HCT116 (cell line): Measurements from ENCODE around the gene IFT122. TPM values are rescaled to one million over a fixed set of nuclear protein-coding genes. Genes with fewer than 3 reads are reported as not detected.

Experiments used
- ATAC-seq: fragments of 200-7000 bp; cut with Tn5 transposase; 2 replicates; pipeline ENCODE4 v1.9.1; 2020; ENCODE audit warnings: mild to moderate bottlenecking, moderate library complexity
- BruUV-seq: library from RNA; stranded (reverse); fragments of 400-500 nt; replicated peaks from 2 replicates; lab custom pipeline; 2021; lab: Mats Ljungman, UMichigan
- CTCF ChIA-PET: fragments of 300-600 bp; sonication (Branson Sonifier 250); formaldehyde crosslinking; loops from one replicate; lab custom pipeline; 2021; ENCODE audit warnings: antibody characterized with exemption; lab: Charles Lee
- POLR2A ChIA-PET: fragments of 300-600, 350-600 bp; sonication (Branson Sonifier 250); formaldehyde crosslinking; loops from one replicate; lab custom pipeline; 2021; ENCODE audit warnings: antibody characterized with exemption; lab: Charles Lee
- RAD21 ChIA-PET, 2 experiments: fragments of 300-600 bp; sonication (Branson Sonifier 250); formaldehyde crosslinking; loops; one replicate each; lab custom pipeline; 2023; ENCODE audit warnings: low total read pairs in 2 of 2; ENCODE audit not compliant: uncharacterized antibody in 2 of 2, unreplicated experiment in 2 of 2, low non-redundant PET in 1 of 2; lab: Charles Lee
- DNase-seq: peaks from one replicate; pipeline ENCODE4 v3.0.0-alpha.2; 2010; ENCODE audit warnings: low read depth, low spot score
- H2AFZ ChIP-seq: fragments of 200-600 bp; shearing (Covaris generic), sonication (generic); 2 replicates; pipeline ENCODE4 v1.6.1; 2017; ENCODE audit warnings: low read depth, mixed run types, mixed read lengths, antibody characterized with exemption, low read length; ENCODE audit not compliant: poor library complexity, severe bottlenecking
- H3K27ac ChIP-seq: 2 replicates; pipeline ENCODE4 v1.5.1; 2012; ENCODE audit warnings: low read depth, low read length
- H3K27me3 ChIP-seq: fragments of 200-600 bp; sonication (generic); 2 replicates; pipeline ENCODE4 v1.6.1; 2016; ENCODE audit warnings: mixed run types, low read length, mixed read lengths; ENCODE audit not compliant: insufficient read depth
- H3K36me3 ChIP-seq, 2 experiments: fragments of 200-500 bp in 1 of 2; fragments of 200-600 bp in 1 of 2; sonication (Bioruptor generic) in 1 of 2; sonication (generic) in 1 of 2; 2 replicates each; pipeline versions ENCODE4 v1.5.1 to v1.6.1; 2014 to 2016; ENCODE audit warnings: low read length in 2 of 2, inconsistent platforms in 1 of 2, mixed read lengths in 1 of 2, mixed run types in 1 of 2; ENCODE audit not compliant: insufficient read depth in 2 of 2, control insufficient read depth in 1 of 2
- H3K4me1 ChIP-seq, 2 experiments: fragments of 200-600 bp in 1 of 2; sonication (generic) in 1 of 2; 2 replicates each; pipeline versions ENCODE4 v1.5.1 to v1.6.1; 2012 to 2017; ENCODE audit warnings: low read length in 2 of 2, inconsistent platforms in 1 of 2, mild to moderate bottlenecking in 1 of 2, mixed read lengths in 1 of 2, mixed run types in 1 of 2, moderate library complexity in 1 of 2; ENCODE audit not compliant: insufficient read depth in 2 of 2, control insufficient read depth in 1 of 2
- H3K4me2 ChIP-seq: fragments of 200-600 bp; sonication (generic); 2 replicates; pipeline ENCODE4 v1.6.1; 2017; ENCODE audit warnings: mixed run types, low read length, mixed read lengths
- H3K4me3 ChIP-seq, 2 experiments: fragments of 200-600 bp in 1 of 2; sonication (generic) in 1 of 2; replicated peaks in 1 of 2; 2 replicates each; pipeline ENCODE4 v1.5.1; 2011 to 2016; ENCODE audit warnings: low read length in 2 of 2, control low read depth in 1 of 2, low read depth in 1 of 2, mild to moderate bottlenecking in 1 of 2, mixed read lengths in 1 of 2, mixed run types in 1 of 2
- H3K79me2 ChIP-seq: fragments of 200-600 bp; sonication (generic); 2 replicates; pipeline ENCODE4 v1.6.1; 2017; ENCODE audit warnings: mild to moderate bottlenecking, mixed run types, low read length, moderate library complexity, mixed read lengths; ENCODE audit not compliant: insufficient read depth
- H3K9ac ChIP-seq: fragments of 200-600 bp; sonication (generic); 2 replicates; pipeline ENCODE4 v1.6.1; 2016; ENCODE audit warnings: low read length, mixed read lengths
- H3K9me2 ChIP-seq: fragments of 200-600 bp; sonication (generic), shearing (Covaris generic); 2 replicates; pipeline ENCODE4 v1.6.1; 2017; ENCODE audit warnings: mixed run types, mild to moderate bottlenecking, moderate library complexity; ENCODE audit not compliant: insufficient read depth
- H3K9me3 ChIP-seq, 2 experiments: fragments of 200-500 bp in 1 of 2; fragments of 200-600 bp in 1 of 2; sonication (Bioruptor generic) in 1 of 2; sonication (generic) in 1 of 2; 2 replicates each; pipeline ENCODE4 v1.6.1; 2014 to 2017; ENCODE audit warnings: low read length in 2 of 2, mixed read lengths in 2 of 2, inconsistent platforms in 1 of 2, low read depth in 1 of 2, mild to moderate bottlenecking in 1 of 2, mixed run types in 1 of 2, moderate library complexity in 1 of 2; ENCODE audit not compliant: control insufficient read depth in 1 of 2, insufficient read depth in 1 of 2
- H4K20me1 ChIP-seq: fragments of 200-600 bp; sonication (generic), shearing (Covaris generic); 2 replicates; pipeline ENCODE4 v1.6.1; 2017; ENCODE audit warnings: mixed run types, mild to moderate bottlenecking, moderate library complexity; ENCODE audit not compliant: insufficient read depth
- CBX3 ChIP-seq: IDR thresholded peaks from 2 replicates; pipeline ENCODE4 v1.6.1; 2012; ENCODE audit warnings: low read depth
- CEBPB ChIP-seq: IDR thresholded peaks from 2 replicates; pipeline ENCODE4 v1.6.1; 2012; ENCODE audit warnings: low read depth
- ELF1 ChIP-seq: IDR thresholded peaks from 2 replicates; pipeline ENCODE4 v1.6.1; 2012; ENCODE audit warnings: low read depth, borderline replicate concordance
- EZH2phosphoT487 ChIP-seq: fragments of 200-600 bp; IDR thresholded peaks from 2 replicates; pipeline ENCODE4 v1.6.1; 2018; ENCODE audit warnings: antibody characterized with exemption, borderline replicate concordance
- FOSL1 ChIP-seq: IDR thresholded peaks from 2 replicates; pipeline ENCODE4 v1.6.1; 2012; ENCODE audit warnings: low read depth
- JUND ChIP-seq: IDR thresholded peaks from 2 replicates; pipeline ENCODE4 v1.6.1; 2012
- POLR2A ChIP-seq: IDR thresholded peaks from 2 replicates; pipeline ENCODE4 v1.7.0; 2011; ENCODE audit warnings: borderline replicate concordance; ENCODE audit not compliant: insufficient read depth, insufficient read length; ENCODE audit errors: extremely low read depth
- POLR2AphosphoS5 ChIP-seq: IDR thresholded peaks from 2 replicates; pipeline ENCODE4 v1.6.1; 2011; ENCODE audit warnings: mild to moderate bottlenecking, low read depth, low read length, moderate library complexity
- RAD21 ChIP-seq: IDR thresholded peaks from 2 replicates; pipeline ENCODE4 v1.6.1; 2012; ENCODE audit warnings: low read depth, mild to moderate bottlenecking
- SIN3A ChIP-seq: IDR thresholded peaks from 2 replicates; pipeline ENCODE4 v1.6.1; 2012; ENCODE audit warnings: low read depth
- SRF ChIP-seq: IDR thresholded peaks from 2 replicates; pipeline ENCODE4 v1.6.1; 2012; ENCODE audit warnings: low read depth
- TCF7L2 ChIP-seq: IDR thresholded peaks from 2 replicates; pipeline ENCODE4 v1.7.0; 2011; ENCODE audit warnings: borderline replicate concordance, inconsistent platforms; ENCODE audit not compliant: insufficient read depth, insufficient read length; ENCODE audit errors: extremely low read depth
- YY1 ChIP-seq: IDR thresholded peaks from 2 replicates; pipeline ENCODE4 v1.6.1; 2011; ENCODE audit warnings: low read length, low read depth, moderate library complexity, mild to moderate bottlenecking; ENCODE audit not compliant: insufficient replicate concordance; ENCODE audit errors: extremely low read depth
- ZFX ChIP-seq: fragments of 450-650 bp; IDR thresholded peaks from 2 replicates; pipeline ENCODE4 v1.6.1; 2017
- ZNF274 ChIP-seq: fragments of 200-500 bp; sonication (Bioruptor generic); IDR thresholded peaks from 2 replicates; pipeline ENCODE4 v1.6.1; 2014; ENCODE audit warnings: mild to moderate bottlenecking, low read depth, low read length, inconsistent platforms
- intact Hi-C: fragments of 100-400 bp; cut with micrococcal nuclease; formaldehyde crosslinking; loops from 2 replicates; pipeline ENCODE4 v1.10.0; 2022
- total RNA-seq: library from RNA; stranded (reverse); gene quantifications from one replicate; pipeline ENCODE4 v1.2.1, GENCODE V29; 2021; ENCODE audit not compliant: unreplicated experiment
- TF ChIP-seq, protein P1 (sequence below), 3 experiments: fragments of 200-600 bp in 1 of 3; sonication (generic) in 1 of 3; IDR thresholded peaks in 2 of 3; conservative IDR thresholded peaks in 1 of 3; 2 replicates each; pipeline ENCODE4 v1.5.1; 2012 to 2017; ENCODE audit warnings: low read depth in 2 of 3, low read length in 2 of 3, antibody characterized with exemption in 1 of 3, borderline replicate concordance in 1 of 3, control low read depth in 1 of 3, mild to moderate bottlenecking in 1 of 3, mixed read lengths in 1 of 3, mixed run types in 1 of 3, moderate library complexity in 1 of 3; ENCODE audit not compliant: insufficient read depth in 1 of 3
- TF ChIP-seq, protein P2 (sequence below): IDR thresholded peaks from 2 replicates; pipeline ENCODE4 v1.6.1; 2012; ENCODE audit warnings: low read depth
- TF ChIP-seq, protein P3 (sequence below): IDR thresholded peaks from 2 replicates; pipeline ENCODE4 v1.6.1; 2012

The IFT122 gene
- total RNA-seq, 1 experiment from 2014 or later = 21.4 TPM

DNA sequence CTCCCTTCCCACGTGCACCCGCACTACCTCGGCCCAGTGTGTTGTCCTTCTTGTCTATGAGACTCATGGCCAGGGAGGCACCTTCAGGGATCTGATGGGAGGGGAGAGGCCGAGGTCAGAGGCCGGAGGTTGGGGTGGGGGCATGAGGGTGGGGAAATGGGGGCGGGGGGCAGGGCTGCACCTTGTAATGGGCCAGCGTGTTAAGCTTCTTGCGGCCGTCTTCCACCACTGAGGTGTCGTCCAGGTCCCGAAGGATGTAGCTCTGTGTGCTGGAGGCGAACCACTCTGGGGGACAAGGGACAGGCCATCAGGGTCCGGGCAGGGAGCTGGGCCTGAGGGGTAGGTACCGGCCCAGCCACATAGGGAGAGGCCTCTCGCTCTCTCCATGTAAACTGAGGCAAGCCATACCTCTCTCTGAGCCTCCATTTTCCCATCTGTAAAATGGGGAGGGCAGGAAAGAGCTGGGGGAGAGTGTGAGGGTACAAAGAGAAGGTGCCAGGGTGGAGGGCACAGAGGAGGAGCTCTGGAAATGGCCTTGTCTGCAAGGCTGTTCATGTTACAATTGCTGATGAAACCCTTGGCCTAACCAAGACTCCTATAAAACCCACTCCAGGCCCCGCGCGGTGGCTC, 121.7 kb downstream of the IFT122 start (continued):
- TF ChIP-seq TCF7L2 (no peak), EZH2phosphoT487 (no peak), ZFX (no peak), POLR2AphosphoS5 (no peak), CBX3 (no peak), JUND (no peak), CEBPB (no peak), POLR2A (no peak)
- TF ChIP-seq, protein P1, sequence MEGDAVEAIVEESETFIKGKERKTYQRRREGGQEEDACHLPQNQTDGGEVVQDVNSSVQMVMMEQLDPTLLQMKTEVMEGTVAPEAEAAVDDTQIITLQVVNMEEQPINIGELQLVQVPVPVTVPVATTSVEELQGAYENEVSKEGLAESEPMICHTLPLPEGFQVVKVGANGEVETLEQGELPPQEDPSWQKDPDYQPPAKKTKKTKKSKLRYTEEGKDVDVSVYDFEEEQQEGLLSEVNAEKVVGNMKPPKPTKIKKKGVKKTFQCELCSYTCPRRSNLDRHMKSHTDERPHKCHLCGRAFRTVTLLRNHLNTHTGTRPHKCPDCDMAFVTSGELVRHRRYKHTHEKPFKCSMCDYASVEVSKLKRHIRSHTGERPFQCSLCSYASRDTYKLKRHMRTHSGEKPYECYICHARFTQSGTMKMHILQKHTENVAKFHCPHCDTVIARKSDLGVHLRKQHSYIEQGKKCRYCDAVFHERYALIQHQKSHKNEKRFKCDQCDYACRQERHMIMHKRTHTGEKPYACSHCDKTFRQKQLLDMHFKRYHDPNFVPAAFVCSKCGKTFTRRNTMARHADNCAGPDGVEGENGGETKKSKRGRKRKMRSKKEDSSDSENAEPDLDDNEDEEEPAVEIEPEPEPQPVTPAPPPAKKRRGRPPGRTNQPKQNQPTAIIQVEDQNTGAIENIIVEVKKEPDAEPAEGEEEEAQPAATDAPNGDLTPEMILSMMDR (IDR thresholded peaks at IDR 0.05 in 2 of 3, conservative IDR thresholded peaks at IDR 0.05 in 1 of 3; ENCODE audit: borderline replicate concordance in 1 of 3, insufficient read depth in 1 of 3, low read depth in 2 of 3, low read length in 2 of 3) = no peak

DNA sequence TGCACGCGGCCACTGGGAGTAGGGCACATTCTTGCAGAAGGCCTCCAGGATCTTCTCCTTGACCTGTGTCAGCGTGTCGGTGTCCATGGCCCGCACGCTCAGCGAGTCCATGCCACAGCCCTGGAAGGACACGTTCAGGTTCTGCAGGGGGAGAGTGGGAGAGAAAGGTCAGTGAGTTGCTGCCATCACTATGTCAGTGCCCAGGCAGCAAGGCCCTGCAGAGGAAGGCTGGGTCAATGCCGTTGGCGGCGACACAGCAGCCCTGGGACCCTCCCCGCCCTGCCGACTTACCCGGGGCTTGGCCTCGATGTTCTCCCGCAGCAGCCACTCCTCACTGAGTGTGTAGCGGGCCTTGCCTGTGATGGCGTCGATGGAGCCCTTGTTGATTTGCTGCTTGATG, 122.8 kb downstream of the IFT122 start:
- H3K27me3 ChIP-seq = no peaks in the 10 kb centered on the region
- no peak overlapping the region for H3K27ac ChIP-seq
- no peaks in the 10 kb centered on the region for H3K9me2 ChIP-seq
- no peak overlapping the region for H3K4me3 ChIP-seq
- BruUV-seq = no TSS peak
- RAD21 ChIA-PET = no interaction called here
- H3K9me3 ChIP-seq = no peaks in the 10 kb centered on the region
- CTCF ChIA-PET = no interaction called here
- no peak for TF ChIP-seq POLR2A
- no peak for TF ChIP-seq POLR2AphosphoS5
- no peak for TF ChIP-seq ZNF274
- no peak for TF ChIP-seq ZFX
- TF ChIP-seq JUND = no peak
- TF ChIP-seq SRF = no peak
- no peak for TF ChIP-seq EZH2phosphoT487
- TF ChIP-seq TCF7L2 = no peak
- TF ChIP-seq, protein P2, sequence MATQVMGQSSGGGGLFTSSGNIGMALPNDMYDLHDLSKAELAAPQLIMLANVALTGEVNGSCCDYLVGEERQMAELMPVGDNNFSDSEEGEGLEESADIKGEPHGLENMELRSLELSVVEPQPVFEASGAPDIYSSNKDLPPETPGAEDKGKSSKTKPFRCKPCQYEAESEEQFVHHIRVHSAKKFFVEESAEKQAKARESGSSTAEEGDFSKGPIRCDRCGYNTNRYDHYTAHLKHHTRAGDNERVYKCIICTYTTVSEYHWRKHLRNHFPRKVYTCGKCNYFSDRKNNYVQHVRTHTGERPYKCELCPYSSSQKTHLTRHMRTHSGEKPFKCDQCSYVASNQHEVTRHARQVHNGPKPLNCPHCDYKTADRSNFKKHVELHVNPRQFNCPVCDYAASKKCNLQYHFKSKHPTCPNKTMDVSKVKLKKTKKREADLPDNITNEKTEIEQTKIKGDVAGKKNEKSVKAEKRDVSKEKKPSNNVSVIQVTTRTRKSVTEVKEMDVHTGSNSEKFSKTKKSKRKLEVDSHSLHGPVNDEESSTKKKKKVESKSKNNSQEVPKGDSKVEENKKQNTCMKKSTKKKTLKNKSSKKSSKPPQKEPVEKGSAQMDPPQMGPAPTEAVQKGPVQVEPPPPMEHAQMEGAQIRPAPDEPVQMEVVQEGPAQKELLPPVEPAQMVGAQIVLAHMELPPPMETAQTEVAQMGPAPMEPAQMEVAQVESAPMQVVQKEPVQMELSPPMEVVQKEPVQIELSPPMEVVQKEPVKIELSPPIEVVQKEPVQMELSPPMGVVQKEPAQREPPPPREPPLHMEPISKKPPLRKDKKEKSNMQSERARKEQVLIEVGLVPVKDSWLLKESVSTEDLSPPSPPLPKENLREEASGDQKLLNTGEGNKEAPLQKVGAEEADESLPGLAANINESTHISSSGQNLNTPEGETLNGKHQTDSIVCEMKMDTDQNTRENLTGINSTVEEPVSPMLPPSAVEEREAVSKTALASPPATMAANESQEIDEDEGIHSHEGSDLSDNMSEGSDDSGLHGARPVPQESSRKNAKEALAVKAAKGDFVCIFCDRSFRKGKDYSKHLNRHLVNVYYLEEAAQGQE = no peak
- TF ChIP-seq CEBPB = no peak
- no peak for TF ChIP-seq YY1
- TF ChIP-seq, protein P3, sequence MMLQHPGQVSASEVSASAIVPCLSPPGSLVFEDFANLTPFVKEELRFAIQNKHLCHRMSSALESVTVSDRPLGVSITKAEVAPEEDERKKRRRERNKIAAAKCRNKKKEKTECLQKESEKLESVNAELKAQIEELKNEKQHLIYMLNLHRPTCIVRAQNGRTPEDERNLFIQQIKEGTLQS = no peak
- TF ChIP-seq RAD21 = no peak
- TF ChIP-seq FOSL1 = no peak
- TF ChIP-seq SIN3A = no peak
- TF ChIP-seq ELF1 = no peak
- H3K9ac ChIP-seq = no peak overlapping the region
- H4K20me1 ChIP-seq = no peaks in the 10 kb centered on the region
- intact Hi-C loops = no loop called here
- no peak for DNase-seq
- no peaks in the 10 kb centered on the region; a peak in 1 of 4 replicates for H3K36me3 ChIP-seq
- no peaks in the 10 kb centered on the region for H3K79me2 ChIP-seq
- no peaks in the 10 kb centered on the region for H3K4me1 ChIP-seq
- H3K4me2 ChIP-seq = no peak overlapping the region
- no peak overlapping the region for H2AFZ ChIP-seq
- no peak for ATAC-seq
- POLR2A ChIA-PET = no interaction called here
